ENCODE data around the gene TRIM74.
"Not testable (repeated sequence)": the region's sequence is repeated elsewhere in the genome, so short reads cannot be mapped to it uniquely, and the experiment has no call there.

TRIM74 gene

GRCh38 chr7:72968980-72969516, at the start of gene TRIM74:
Gene TRIM74, minus strand, starts transcription at chr7:72969466. Its CDS starts 3,309 bp downstream, at chr7:72966157.
- DNase-seq = not testable (repeated sequence)

GRCh38 chr7:73006491-73006890, 37.2 kb upstream of the TRIM74 start:
- DNase-seq = not testable (repeated sequence)

- not testable (repeated sequence) for DNase-seq
These were observed 36.6 kb upstream of the TRIM74 start for GRCh38 chr7:73005693-73006447.

- DNase-seq = not testable (repeated sequence)
These were observed 36.1 kb upstream of the TRIM74 start for GRCh38 chr7:73005356-73005692.

GRCh38 chr7:72997887-72998468, 28.7 kb upstream of the TRIM74 start:
- DNase-seq = not testable (repeated sequence)

GRCh38 chr7:72997447-72997846, 28.2 kb upstream of the TRIM74 start:
- not testable (repeated sequence) for DNase-seq

- not testable (repeated sequence) for DNase-seq
These were observed 26.2 kb upstream of the TRIM74 start for GRCh38 chr7:72995484-72995883.

GRCh38 chr7:72990146-72990913, 21.1 kb upstream of the TRIM74 start:
- DNase-seq = not testable (repeated sequence)

GRCh38 chr7:72982084-72982483, 12.8 kb upstream of the TRIM74 start:
- DNase-seq = not testable (repeated sequence)

GRCh38 chr7:72980382-72980781, 11.1 kb upstream of the TRIM74 start:
- DNase-seq = not testable (repeated sequence)

GRCh38 chr7:72976434-72976833, 7.2 kb upstream of the TRIM74 start:
- not testable (repeated sequence) for DNase-seq

GRCh38 chr7:72975656-72976286, 6.5 kb upstream of the TRIM74 start:
- DNase-seq = not testable (repeated sequence)

- not testable (repeated sequence) for DNase-seq
These were observed 5.5 kb upstream of the TRIM74 start for GRCh38 chr7:72974781-72975180.

GRCh38 chr7:72971505-72971904, 2.2 kb upstream of the TRIM74 start:
- DNase-seq = not testable (repeated sequence)

GRCh38 chr7:72969688-72970087, 422 bp upstream of the TRIM74 start:
- not testable (repeated sequence) for DNase-seq

GRCh38 chr7:72966892-72967291, 2.4 kb downstream of the TRIM74 start:
- not testable (repeated sequence) for DNase-seq

- not testable (repeated sequence) for DNase-seq
These were observed 3.9 kb downstream of the TRIM74 start for GRCh38 chr7:72965186-72965975.

- DNase-seq = not testable (repeated sequence)
These were observed 6.2 kb downstream of the TRIM74 start for GRCh38 chr7:72963056-72963455.

- not testable (repeated sequence) for DNase-seq
These were observed 8.0 kb downstream of the TRIM74 start for GRCh38 chr7:72961346-72961650.

GRCh38 chr7:72960626-72961345, 8.5 kb downstream of the TRIM74 start:
- not testable (repeated sequence) for DNase-seq

- DNase-seq = not testable (repeated sequence)
These were observed 9.2 kb downstream of the TRIM74 start for GRCh38 chr7:72960029-72960428.
